ENCODE measurements around the gene ERC1.
A peak's percentile ranks its signal among the peaks of the same experiment; 100 is the strongest.

The ERC1 gene

DNA sequence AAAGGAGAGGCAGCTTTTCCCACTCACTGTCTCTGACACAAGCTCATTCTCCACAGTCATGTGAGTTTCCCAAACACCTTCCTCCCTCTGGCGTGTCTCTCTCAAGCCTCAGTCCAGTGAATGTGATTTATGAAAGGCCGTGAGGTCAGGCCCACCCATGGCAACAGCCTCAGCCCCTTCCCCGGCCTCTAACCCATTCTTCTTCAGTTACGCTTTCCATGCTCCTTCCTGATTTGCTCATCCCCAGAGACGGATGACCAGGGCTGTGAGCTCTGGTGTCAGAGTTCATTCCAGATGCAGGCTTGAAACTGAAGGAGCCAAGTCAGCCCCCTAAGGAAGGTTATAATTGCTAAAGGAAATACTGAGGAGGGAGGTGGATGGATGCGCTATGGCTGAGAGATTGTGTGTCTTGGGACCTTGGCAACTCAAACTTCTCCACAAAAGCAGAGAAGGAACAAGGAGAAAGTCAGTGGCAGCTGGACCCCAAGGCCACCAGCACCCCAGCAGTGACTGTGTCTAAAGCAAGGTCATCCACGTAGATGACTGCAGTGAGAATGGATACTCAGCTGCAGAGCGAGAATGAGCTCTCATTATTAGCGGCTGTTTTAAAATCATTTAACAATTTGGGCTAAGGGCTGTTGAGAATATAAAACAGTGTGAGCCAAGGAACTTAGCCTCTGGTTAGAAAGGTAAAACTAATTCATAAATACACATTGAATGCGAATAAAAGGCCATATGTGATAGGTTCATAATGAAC lies 519.2 kb downstream of the ERC1 start:
- no peak for DNase-seq
- Histone ChIP-seq H3K27me3 (replicated peaks in 2 of 5; ENCODE audit: control insufficient read depth in 4 of 5, insufficient read depth in 5 of 5, low read length in 4 of 5) (peaks cover 0 to 55% (median 14%) of the 10 kb centered on the region in 5 experiments), H3K4me1 (ENCODE audit: control extremely low read depth in 1 of 4, control insufficient read depth in 4 of 4, insufficient read depth in 4 of 4, low read length in 3 of 4) (peaks cover 0 to under 1% (median 0%) of the 10 kb centered on the region in 4 experiments), H3K27ac (ENCODE audit: insufficient read depth in 1 of 2, low read depth in 1 of 2, low read length in 2 of 2, poor library complexity in 1 of 2, severe bottlenecking in 2 of 2) (no peak overlapping the region), H3K9me3 (ENCODE audit: control extremely low read depth in 1 of 5, control insufficient read depth in 4 of 5, insufficient read depth in 2 of 5, low read depth in 1 of 5, low read length in 4 of 5) (peaks cover 0 to 4% (median 0%) of the 10 kb centered on the region in 5 experiments), H3K4me3 (ENCODE audit: control insufficient read depth in 1 of 7, extremely low read depth in 1 of 7, insufficient read depth in 4 of 7, low read depth in 2 of 7, low read length in 6 of 7) (no peak overlapping the region), H3K36me3 (ENCODE audit: control insufficient read depth in 4 of 4, insufficient read depth in 4 of 4, low read length in 3 of 4) (no peaks in the 10 kb centered on the region)
- ChIA-PET CTCF (no interaction called here), POLR2A (no interaction called here)
- WGBS (ENCODE audit: insufficient coverage) = 79% methylated on average over 5 of the region's 10 CpGs

DNA sequence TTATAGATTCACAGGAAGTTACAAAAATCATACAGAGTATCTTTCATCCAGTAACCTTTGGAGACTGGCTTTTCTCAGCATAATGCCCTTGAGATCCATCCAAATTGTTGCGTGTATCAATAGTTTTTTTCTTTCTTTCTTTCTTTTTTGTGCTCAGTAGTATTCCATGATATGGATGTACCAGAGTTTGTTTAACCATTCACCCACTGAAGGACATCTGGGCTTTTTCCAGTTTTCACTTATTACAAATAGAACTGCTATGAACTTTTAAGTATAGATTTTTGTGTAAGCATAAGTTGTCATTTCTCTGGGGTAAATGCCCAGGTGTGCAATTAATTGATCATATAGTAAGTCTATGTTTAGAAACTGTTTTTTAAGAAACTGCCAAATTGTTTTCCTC lies 524.0 kb downstream of the ERC1 start:
- H3K4me3 ChIP-seq (ENCODE audit: control insufficient read depth in 1 of 7, extremely low read depth in 1 of 7, insufficient read depth in 4 of 7, low read depth in 2 of 7, low read length in 6 of 7) = no peak overlapping the region
- peaks cover 0 to 4% (median 0%) of the 10 kb centered on the region in 5 experiments for H3K9me3 ChIP-seq (ENCODE audit: control extremely low read depth in 1 of 5, control insufficient read depth in 4 of 5, insufficient read depth in 2 of 5, low read depth in 1 of 5, low read length in 4 of 5)
- no CpG with 5 or more reads among the region's 1 CpG for WGBS (ENCODE audit: insufficient coverage)
- DNase-seq = no peak
- CTCF ChIA-PET = no interaction called here
- no peak overlapping the region for H3K27ac ChIP-seq (ENCODE audit: insufficient read depth in 1 of 2, low read depth in 1 of 2, low read length in 2 of 2, poor library complexity in 1 of 2, severe bottlenecking in 2 of 2)
- H3K27me3 ChIP-seq (replicated peaks in 2 of 5; ENCODE audit: control insufficient read depth in 4 of 5, insufficient read depth in 5 of 5, low read length in 4 of 5) = peaks cover 0 to 49% (median 10%) of the 10 kb centered on the region in 5 experiments
- POLR2A ChIA-PET = no interaction called here
- H3K4me1 ChIP-seq (ENCODE audit: control extremely low read depth in 1 of 4, control insufficient read depth in 4 of 4, insufficient read depth in 4 of 4, low read length in 3 of 4) = no peaks in the 10 kb centered on the region
- no peaks in the 10 kb centered on the region for H3K36me3 ChIP-seq (ENCODE audit: control insufficient read depth in 4 of 4, insufficient read depth in 4 of 4, low read length in 3 of 4)

DNA sequence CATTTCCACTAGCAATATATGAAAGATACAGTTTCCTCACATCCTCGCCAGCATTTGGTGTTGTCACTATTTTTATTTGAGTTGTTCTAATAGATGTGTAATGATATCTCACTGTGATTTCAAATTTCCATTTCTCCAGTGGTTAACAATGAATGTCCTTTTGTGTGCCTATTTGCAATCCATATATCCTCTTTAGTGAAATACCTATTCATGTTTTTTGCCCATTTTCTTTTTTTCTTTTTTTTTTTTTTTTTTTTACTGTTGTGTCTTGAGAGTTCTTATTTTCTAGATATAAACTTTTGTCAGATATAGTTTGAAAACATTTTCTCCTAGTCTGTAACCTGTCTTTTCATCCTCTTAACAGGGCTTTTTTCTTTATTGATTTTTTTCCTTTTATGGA lies 524.4 kb downstream of the ERC1 start:
- ChIA-PET POLR2A (no interaction called here), CTCF (no interaction called here)
- DNase-seq = no peak
- no peak overlapping the region for H3K4me3 ChIP-seq (ENCODE audit: control insufficient read depth in 1 of 7, extremely low read depth in 1 of 7, insufficient read depth in 4 of 7, low read depth in 2 of 7, low read length in 6 of 7)
- H3K36me3 ChIP-seq (ENCODE audit: control insufficient read depth in 4 of 4, insufficient read depth in 4 of 4, low read length in 3 of 4) = no peaks in the 10 kb centered on the region
- H3K4me1 ChIP-seq (ENCODE audit: control extremely low read depth in 1 of 4, control insufficient read depth in 4 of 4, insufficient read depth in 4 of 4, low read length in 3 of 4) = no peaks in the 10 kb centered on the region
- WGBS (ENCODE audit: insufficient coverage) = no CpG with 5 or more reads among the region's 1 CpG
- peaks cover 0 to 4% (median 0%) of the 10 kb centered on the region in 5 experiments for H3K9me3 ChIP-seq (ENCODE audit: control extremely low read depth in 1 of 5, control insufficient read depth in 4 of 5, insufficient read depth in 2 of 5, low read depth in 1 of 5, low read length in 4 of 5)
- H3K27me3 ChIP-seq (replicated peaks in 2 of 5; ENCODE audit: control insufficient read depth in 4 of 5, insufficient read depth in 5 of 5, low read length in 4 of 5) = peaks cover 0 to 48% (median 8%) of the 10 kb centered on the region in 5 experiments
- no peak overlapping the region for H3K27ac ChIP-seq (ENCODE audit: insufficient read depth in 1 of 2, low read depth in 1 of 2, low read length in 2 of 2, poor library complexity in 1 of 2, severe bottlenecking in 2 of 2)

DNA sequence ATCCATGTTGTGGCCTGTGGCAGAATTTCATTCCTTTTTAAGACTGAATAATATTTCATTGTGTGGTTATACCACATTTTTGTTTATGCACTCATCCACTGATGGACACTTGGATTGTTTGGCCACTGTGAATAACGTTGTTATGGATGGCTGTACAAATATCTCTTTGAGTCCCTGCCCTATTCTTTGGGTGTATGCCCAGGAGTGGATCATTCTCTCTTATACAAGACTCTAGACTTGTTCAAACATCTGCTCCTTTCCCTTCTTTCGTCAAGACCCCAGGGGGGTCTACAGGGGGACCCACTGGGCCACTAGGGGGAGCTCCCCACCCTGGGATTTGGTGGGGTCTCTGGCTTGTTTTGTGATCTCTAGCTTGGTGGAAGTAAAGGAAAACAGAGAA lies 526.0 kb downstream of the ERC1 start:
- H3K4me3 ChIP-seq (ENCODE audit: control insufficient read depth in 1 of 7, extremely low read depth in 1 of 7, insufficient read depth in 4 of 7, low read depth in 2 of 7, low read length in 6 of 7) = no peak overlapping the region
- no peak for DNase-seq
- H3K36me3 ChIP-seq (ENCODE audit: control insufficient read depth in 4 of 4, insufficient read depth in 4 of 4, low read length in 3 of 4) = no peaks in the 10 kb centered on the region
- H3K27me3 ChIP-seq (replicated peaks in 2 of 5; ENCODE audit: control insufficient read depth in 4 of 5, insufficient read depth in 5 of 5, low read length in 4 of 5) = peaks cover 0 to 48% (median 10%) of the 10 kb centered on the region in 5 experiments
- H3K27ac ChIP-seq (ENCODE audit: insufficient read depth in 1 of 2, low read depth in 1 of 2, low read length in 2 of 2, poor library complexity in 1 of 2, severe bottlenecking in 2 of 2) = no peak overlapping the region
- ChIA-PET POLR2A (no interaction called here), CTCF (interaction anchor here (0.6 to 1.4 kb wide), 4 partner anchors 14 to 396 kb away, joined by 3 to 4 read pairs (median 3); no protein-coding TSS in a partner anchor)
- H3K9me3 ChIP-seq (ENCODE audit: control extremely low read depth in 1 of 5, control insufficient read depth in 4 of 5, insufficient read depth in 2 of 5, low read depth in 1 of 5, low read length in 4 of 5) = peaks cover 0 to 4% (median 0%) of the 10 kb centered on the region in 5 experiments
- no peaks in the 10 kb centered on the region for H3K4me1 ChIP-seq (ENCODE audit: control extremely low read depth in 1 of 4, control insufficient read depth in 4 of 4, insufficient read depth in 4 of 4, low read length in 3 of 4)
- WGBS (ENCODE audit: insufficient coverage) = no CpG with 5 or more reads among the region's 2 CpGs

DNA sequence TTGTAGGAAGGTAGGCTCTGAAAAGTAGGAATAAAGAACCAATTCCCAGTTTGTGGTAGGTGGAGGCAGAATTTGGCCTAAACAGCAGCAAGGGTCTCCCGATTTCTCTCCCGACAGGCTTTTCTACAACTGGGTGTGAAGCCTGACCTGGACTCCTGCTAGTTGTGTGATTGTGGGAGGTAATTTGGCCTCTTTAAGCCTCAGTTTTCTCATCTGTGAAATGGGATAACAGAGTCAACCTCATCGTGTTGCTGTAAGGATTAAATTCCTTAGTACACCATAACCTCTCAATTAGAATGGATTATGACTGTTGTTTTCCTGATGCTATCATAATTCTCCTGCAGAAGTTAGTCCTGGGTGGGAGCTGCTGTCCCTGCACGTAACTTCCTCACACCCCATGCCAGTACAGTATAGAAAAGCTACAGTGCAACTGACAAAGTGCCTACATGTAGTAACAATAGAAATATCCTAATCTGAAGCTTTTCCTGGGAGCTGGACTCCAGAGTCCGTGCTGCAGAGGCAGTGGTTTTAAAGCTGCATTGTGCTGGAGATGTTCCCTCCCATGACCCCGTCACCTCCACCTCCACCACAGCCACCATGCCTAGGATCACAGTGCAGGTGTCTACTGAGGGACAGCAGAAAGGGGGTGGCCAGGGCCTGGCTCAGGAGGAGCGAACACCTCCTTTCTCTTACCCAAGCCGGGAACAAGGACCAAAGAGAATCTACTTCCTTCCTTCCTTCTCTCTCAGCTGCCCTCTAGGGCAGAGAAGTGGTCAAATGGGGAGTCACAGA lies 526.9 kb downstream of the ERC1 start:
- Histone ChIP-seq H3K9me3 (ENCODE audit: control extremely low read depth in 1 of 5, control insufficient read depth in 4 of 5, insufficient read depth in 2 of 5, low read depth in 1 of 5, low read length in 4 of 5) (peaks cover 0 to 4% (median 0%) of the 10 kb centered on the region in 5 experiments), H3K27me3 (replicated peaks in 2 of 5; ENCODE audit: control insufficient read depth in 4 of 5, insufficient read depth in 5 of 5, low read length in 4 of 5) (peaks cover 0 to 45% (median 10%) of the 10 kb centered on the region in 5 experiments), H3K36me3 (ENCODE audit: control insufficient read depth in 4 of 4, insufficient read depth in 4 of 4, low read length in 3 of 4) (no peaks in the 10 kb centered on the region), H3K4me1 (ENCODE audit: control extremely low read depth in 1 of 4, control insufficient read depth in 4 of 4, insufficient read depth in 4 of 4, low read length in 3 of 4) (no peaks in the 10 kb centered on the region), H3K27ac (ENCODE audit: insufficient read depth in 1 of 2, low read depth in 1 of 2, low read length in 2 of 2, poor library complexity in 1 of 2, severe bottlenecking in 2 of 2) (no peak overlapping the region), H3K4me3 (ENCODE audit: control insufficient read depth in 1 of 7, extremely low read depth in 1 of 7, insufficient read depth in 4 of 7, low read depth in 2 of 7, low read length in 6 of 7) (no peak overlapping the region)
- ChIA-PET POLR2A (no interaction called here), CTCF (interaction anchor here (0.6 to 1.4 kb wide), 3 partner anchors 13 to 96 kb away, joined by 3 to 4 read pairs (median 3); no protein-coding TSS in a partner anchor)
- 81% methylated on average over 7 of the region's 8 CpGs for WGBS (ENCODE audit: insufficient coverage)
- DNase-seq = no peak

DNA sequence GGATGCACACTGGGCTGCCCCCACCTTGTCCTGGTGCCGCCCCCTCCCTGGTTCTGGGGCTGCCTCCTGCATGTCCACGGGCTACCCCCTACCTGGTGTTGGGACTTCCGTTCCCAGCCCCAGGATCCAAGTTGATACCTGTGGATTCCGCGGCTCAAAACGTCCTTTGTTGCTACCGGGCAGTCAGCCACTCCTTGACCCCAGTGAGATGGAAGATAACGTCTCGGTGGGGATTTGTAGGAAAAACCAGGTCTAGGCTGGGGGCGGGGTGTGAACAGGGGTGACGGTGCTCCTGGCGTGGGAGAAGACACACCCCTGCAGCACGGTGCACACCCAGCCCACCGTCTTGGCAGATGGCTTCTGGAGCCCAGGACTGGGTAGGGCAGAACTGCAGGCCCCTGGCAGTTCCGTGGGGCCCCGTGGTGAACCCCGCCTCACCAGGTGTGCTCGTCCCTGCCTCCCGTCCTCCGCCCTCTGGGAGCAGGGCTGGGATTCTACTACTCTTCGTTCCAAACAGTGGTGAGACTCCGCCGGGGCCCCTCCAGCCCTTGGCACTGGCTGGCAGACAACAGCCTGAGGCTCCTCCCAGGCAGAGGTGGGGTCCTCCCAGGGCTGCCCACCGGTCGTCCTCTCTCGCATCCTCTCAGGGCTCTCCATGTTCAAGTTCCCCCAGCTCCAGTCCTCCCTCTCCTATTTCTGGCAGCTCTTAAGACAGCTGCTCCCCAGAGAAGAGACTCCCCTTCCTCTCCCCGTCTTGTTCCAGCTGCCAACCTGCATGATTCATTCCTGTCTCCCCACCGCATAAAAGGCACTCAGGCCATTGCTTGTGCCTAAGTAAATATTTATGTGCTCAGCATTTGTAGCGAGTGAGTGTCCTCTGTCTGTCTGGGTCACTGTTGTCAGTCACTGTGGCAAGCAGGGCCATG lies 527.8 kb downstream of the ERC1 start:
- CTCF ChIA-PET = interaction anchor here (1.3 to 1.6 kb wide), 3 partner anchors 14 to 401 kb away, joined by 3 to 5 read pairs (median 4); no protein-coding TSS in a partner anchor
- H3K4me1 ChIP-seq (ENCODE audit: control extremely low read depth in 1 of 4, control insufficient read depth in 4 of 4, insufficient read depth in 4 of 4, low read length in 3 of 4) = no peaks in the 10 kb centered on the region
- H3K9me3 ChIP-seq (ENCODE audit: control extremely low read depth in 1 of 5, control insufficient read depth in 4 of 5, insufficient read depth in 2 of 5, low read depth in 1 of 5, low read length in 4 of 5) = peaks cover 0 to 4% (median 0%) of the 10 kb centered on the region in 5 experiments
- POLR2A ChIA-PET = no interaction called here
- no peak overlapping the region for H3K27ac ChIP-seq (ENCODE audit: insufficient read depth in 1 of 2, low read depth in 1 of 2, low read length in 2 of 2, poor library complexity in 1 of 2, severe bottlenecking in 2 of 2)
- peaks cover 0 to 51% (median 14%) of the 10 kb centered on the region in 5 experiments for H3K27me3 ChIP-seq (replicated peaks in 2 of 5; ENCODE audit: control insufficient read depth in 4 of 5, insufficient read depth in 5 of 5, low read length in 4 of 5)
- WGBS (ENCODE audit: insufficient coverage) = 67% methylated on average over 24 of the region's 29 CpGs
- no peak overlapping the region for H3K4me3 ChIP-seq (ENCODE audit: control insufficient read depth in 1 of 7, extremely low read depth in 1 of 7, insufficient read depth in 4 of 7, low read depth in 2 of 7, low read length in 6 of 7)
- peak in 1 of 3 donors; percentile 29 for DNase-seq
- no peaks in the 10 kb centered on the region for H3K36me3 ChIP-seq (ENCODE audit: control insufficient read depth in 4 of 4, insufficient read depth in 4 of 4, low read length in 3 of 4)

All from common myeloid progenitor, CD34-positive (primary cell).